ENCODE measurements around the gene PLXNA2.
A peak's percentile ranks its signal among the peaks of the same experiment; 100 is the strongest.

Gene PLXNA2

GRCh38 chr1:208264469-208265121 is 20.4 kb upstream of the PLXNA2 start:
- DNase-seq (ENCODE audit: low spot score) = no peak

DNA sequence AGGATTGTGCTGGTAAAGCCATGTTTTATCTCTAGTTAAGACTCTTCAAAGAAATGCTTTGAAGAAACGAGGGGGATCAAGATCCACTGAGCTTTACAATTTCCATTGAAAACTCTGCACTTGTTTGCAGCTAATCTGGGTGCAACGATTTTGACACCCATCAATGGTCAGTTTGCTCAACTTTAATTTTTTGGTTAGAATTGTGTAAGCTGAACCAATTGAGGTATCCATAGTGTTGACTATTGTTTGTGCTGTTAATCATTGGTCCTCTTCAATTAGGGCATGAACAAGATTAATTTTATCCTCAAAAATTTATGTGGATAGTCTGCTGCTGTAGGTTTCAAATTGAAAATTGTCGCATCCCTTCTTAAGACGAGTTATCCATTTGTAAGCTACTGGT is 17.7 kb upstream of the PLXNA2 start:
- DNase-seq (ENCODE audit: low spot score) = no peak

DNA sequence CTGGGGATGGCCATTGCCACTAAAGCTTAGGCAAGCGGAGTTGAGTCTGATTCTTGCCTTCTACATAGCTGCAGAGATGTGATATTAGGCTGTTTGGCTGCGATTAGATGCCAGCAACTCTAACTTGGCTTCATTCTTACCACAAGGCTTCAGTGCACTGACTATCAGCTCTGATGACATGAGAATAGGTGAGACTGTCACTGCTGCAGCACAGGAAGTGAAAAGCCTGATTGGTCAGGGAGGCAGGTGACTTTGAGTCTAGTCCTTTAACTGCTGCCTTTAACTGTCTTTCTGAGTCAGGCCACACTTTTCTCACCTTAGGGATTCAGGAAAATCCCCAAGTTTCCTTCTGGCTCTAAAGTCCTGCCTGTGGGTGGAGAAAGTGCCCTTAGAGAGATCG is 14.1 kb upstream of the PLXNA2 start:
- no peak for DNase-seq (ENCODE audit: low spot score)

DNA sequence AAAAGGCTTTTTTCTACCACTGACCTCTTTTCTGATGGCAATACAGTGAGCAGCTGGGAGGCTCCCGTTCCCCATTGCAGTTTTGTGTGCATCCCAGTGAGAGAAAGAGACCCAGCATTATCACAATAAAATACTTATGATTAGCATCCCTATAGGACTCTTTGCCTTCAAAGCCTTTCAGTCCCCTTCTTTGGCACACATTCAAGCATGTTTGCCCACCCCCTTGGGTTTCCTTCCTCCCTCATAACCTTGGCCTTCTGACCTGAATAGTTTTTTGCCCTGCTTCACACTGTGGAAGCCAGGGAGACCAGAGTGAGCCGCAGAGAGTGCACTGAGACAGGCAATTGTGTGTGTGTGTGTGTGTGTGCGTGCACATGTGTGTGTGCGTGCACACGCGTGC is 13.2 kb upstream of the PLXNA2 start:
- DNase-seq (ENCODE audit: low spot score) = no peak

- DNase-seq (ENCODE audit: low spot score) = no peak
These were observed 12.4 kb upstream of the PLXNA2 start for GRCh38 chr1:208256556-208256955.

- DNase-seq (ENCODE audit: low spot score) = no peak
These were observed 11.9 kb upstream of the PLXNA2 start for GRCh38 chr1:208256091-208256490.

GRCh38 chr1:208254862-208255261 is 10.7 kb upstream of the PLXNA2 start:
- peak; percentile 20 for DNase-seq (ENCODE audit: low spot score)

DNA sequence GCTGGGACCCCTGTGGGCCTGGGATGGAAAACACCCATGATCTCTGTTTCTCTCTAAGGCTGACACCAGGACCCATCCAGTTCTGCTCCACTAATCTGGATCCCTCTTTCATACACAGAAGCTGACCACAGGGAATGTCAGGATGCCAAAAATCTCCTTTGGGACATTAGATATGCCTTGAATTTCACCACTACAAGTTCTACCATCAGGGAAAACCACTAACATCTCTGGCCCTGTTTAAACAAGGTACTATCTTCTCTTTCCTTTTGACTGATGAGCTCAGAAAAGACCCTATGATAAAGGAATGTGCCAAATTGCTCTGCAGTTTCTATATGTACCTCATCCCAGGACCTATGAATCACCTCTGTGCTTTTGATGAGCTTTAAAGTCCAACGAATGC is 10.2 kb upstream of the PLXNA2 start:
- DNase-seq (ENCODE audit: low spot score) = no peak

GRCh38 chr1:208252836-208253576 is 8.8 kb upstream of the PLXNA2 start:
- no peak for DNase-seq (ENCODE audit: low spot score)

DNA sequence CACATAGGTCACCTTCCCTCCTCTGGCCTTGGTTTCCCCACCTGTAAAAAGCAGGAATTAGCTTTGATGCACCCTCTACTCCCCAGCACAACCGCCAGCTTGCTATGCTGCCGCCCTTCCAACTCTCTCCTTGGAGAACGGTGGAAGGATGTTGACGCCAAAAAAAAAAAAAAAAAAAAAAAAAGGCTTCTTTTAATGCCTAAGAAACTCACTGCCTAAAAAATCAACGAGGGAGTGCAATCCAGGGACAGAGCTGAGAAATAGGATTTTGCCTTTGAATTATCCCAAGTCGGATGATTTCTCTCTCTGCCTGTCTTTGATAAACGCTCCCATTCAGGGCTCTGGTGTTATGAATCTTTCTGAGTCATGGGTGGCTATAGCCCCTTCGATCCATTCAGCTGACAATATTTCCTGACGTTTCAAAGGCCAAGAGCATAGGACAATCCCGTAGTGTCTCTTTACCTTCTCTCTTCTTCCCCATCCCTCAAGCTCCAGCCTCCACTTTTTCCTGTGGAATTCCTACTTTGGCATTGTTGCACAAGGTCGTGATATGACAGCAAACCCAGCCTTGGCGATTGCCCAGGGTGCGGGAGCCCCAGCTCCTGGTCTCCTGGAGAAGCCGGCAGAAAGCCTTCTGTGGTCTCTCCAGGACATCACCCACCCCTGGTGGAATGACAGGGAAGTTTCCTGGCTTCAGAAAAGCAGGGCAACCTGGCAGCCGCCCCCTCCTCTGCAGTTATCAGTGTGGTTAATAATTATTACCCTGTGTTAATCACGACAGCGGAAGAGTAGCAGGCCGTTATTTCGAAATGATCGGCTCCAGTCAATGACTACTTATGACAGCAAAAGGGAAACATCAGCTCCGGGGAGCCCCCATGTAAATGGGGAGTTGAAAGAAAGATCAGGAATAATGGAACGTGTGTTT is 8.0 kb upstream of the PLXNA2 start:
- DNase-seq (ENCODE audit: low spot score) = peak; percentile 70

GRCh38 chr1:208251015-208251414 is 6.8 kb upstream of the PLXNA2 start:
- peak; percentile 55 for DNase-seq (ENCODE audit: low spot score)

GRCh38 chr1:208250613-208251012 is 6.4 kb upstream of the PLXNA2 start:
- DNase-seq (ENCODE audit: low spot score) = peak; percentile 28

DNA sequence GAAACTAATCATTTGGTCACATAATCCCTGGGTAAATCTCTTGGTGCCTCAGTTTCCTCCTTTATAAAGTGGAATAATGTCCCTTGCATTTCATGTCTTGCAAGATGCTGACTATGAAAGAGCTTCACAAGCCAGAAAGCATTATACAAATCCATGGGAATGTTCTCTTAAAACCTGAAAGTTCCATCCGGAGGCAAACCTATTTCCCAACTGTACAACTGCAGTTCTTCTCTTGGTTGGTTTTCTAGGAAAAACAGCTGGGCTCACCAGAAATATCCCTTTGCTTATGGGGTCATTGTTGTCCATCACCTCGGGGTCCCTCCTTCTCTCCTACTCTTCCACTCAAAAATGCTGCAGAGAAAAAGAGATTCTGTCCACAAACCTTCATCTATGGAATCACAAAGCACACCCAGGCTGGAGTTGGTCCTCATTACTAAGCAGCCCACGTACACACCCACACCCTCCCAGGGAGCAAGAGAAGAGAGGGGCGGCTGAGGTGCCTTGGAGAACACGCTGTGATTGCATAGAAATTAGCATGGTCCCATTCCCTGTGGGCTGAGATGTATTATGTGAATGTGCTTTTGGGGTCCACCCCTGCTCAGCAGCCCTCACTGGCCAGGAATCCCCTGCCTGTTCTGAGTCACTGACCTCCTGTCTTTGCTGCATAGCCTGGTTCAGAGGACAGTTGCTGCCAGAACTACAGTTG is 5.0 kb upstream of the PLXNA2 start:
- DNase-seq (ENCODE audit: low spot score) = peak; percentile 31

- peak; percentile 33 for DNase-seq (ENCODE audit: low spot score)
These were observed 4.2 kb upstream of the PLXNA2 start for GRCh38 chr1:208248307-208248801.

DNA sequence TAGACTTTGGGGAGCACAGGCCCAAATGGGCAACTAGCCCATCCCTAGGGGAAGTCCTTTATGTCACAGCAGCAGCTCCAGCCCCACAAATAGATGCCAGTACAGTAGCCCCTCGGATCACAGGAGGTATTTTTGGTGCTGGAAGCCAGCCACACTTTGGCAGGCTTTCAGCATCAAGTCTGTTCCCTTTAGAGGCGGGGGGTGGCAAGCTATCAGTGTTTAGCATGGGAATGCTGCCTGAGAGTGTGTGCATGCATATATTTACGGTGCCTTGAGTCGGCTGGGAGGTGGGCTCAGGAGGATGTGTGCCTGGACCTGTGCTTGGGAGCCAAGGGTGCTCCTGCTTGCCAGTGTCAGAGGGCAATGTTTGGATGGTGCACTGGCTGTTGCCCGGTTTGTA is 3.5 kb upstream of the PLXNA2 start:
- peak; percentile 41 for DNase-seq (ENCODE audit: low spot score)

DNA sequence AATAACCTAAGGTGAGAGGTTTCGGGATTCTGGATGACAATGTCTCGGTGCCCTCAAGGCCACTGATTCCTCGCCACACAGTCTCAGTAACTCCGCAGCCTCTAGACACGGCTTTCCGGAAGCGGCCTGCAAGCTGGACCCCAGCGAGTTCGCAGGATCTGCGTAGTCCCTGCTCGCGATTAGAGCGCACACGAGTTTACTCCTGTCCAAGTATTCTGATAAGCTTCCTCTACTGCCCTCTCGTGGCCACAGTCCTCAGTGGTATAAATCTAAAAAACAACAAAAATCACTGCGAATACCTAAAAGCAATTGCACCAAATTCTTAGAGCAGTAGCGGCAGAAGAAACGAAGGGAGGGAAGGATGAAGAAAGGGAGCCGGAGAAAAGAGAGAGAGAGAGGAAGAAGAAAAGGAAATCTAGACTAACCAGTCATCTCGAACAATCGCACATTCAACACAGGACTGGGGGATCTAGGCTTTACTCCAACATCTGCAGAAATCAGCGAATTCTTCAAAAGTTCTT is 1.1 kb upstream of the PLXNA2 start:
- peak; percentile 88 for DNase-seq (ENCODE audit: low spot score)

- no peak for DNase-seq (ENCODE audit: low spot score)
These were observed 637 bp downstream of the PLXNA2 start for GRCh38 chr1:208243527-208243966.

GRCh38 chr1:208242941-208243526 is 1.1 kb downstream of the PLXNA2 start:
- DNase-seq (ENCODE audit: low spot score) = peak; percentile 72

GRCh38 chr1:208242146-208242545 is 2.0 kb downstream of the PLXNA2 start:
- DNase-seq (ENCODE audit: low spot score) = peak; percentile 65

GRCh38 chr1:208241512-208241911 is 2.7 kb downstream of the PLXNA2 start:
- no peak for DNase-seq (ENCODE audit: low spot score)

All from left forelimb (tissue), 1 donor.